Nephron (organoid): ENCODE measurements around the gene PIGU.

ENCODE experiments used
- H3K27ac Mint-ChIP-seq, 3 experiments: 2 replicates each; pipeline ENCODE4 v1.8.0; 2020; ENCODE audit warnings: mixed read lengths in 3 of 3, mild to moderate bottlenecking in 2 of 3, moderate library complexity in 1 of 3
- H3K27me3 Mint-ChIP-seq: 2 replicates; pipeline ENCODE4 v1.8.0; 2021; ENCODE audit warnings: low read depth, mild to moderate bottlenecking, moderate library complexity, mixed read lengths
- H3K36me3 Mint-ChIP-seq: 2 replicates; pipeline ENCODE4 v1.8.0; 2020; ENCODE audit warnings: low read depth, mixed read lengths
- H3K4me1 Mint-ChIP-seq: 2 replicates; pipeline ENCODE4 v1.8.0; 2020; ENCODE audit warnings: mixed read lengths
- H3K4me3 Mint-ChIP-seq, 3 experiments: 2 replicates each; pipeline ENCODE4 v1.8.0; 2020; ENCODE audit warnings: mild to moderate bottlenecking in 3 of 3, mixed read lengths in 3 of 3, moderate library complexity in 2 of 3
- H3K9me3 Mint-ChIP-seq: 2 replicates; pipeline ENCODE4 v1.8.0; 2020; ENCODE audit warnings: mixed read lengths
- TF ChIP-seq, protein P1 (sequence below), 3 experiments: fragments of 200-600 bp; sonication (generic); IDR thresholded peaks; one replicate each; pipeline ENCODE4 v1.5.0; 2021; ENCODE audit warnings: antibody characterized with exemption in 3 of 3; ENCODE audit not compliant: unreplicated experiment in 3 of 3

The PIGU gene

GRCh38 chr20:34585019-34585418, 91.9 kb downstream of the PIGU start:
- no peaks in the 10 kb centered on the region for H3K4me1 Mint-ChIP-seq
- TF ChIP-seq, protein P1, sequence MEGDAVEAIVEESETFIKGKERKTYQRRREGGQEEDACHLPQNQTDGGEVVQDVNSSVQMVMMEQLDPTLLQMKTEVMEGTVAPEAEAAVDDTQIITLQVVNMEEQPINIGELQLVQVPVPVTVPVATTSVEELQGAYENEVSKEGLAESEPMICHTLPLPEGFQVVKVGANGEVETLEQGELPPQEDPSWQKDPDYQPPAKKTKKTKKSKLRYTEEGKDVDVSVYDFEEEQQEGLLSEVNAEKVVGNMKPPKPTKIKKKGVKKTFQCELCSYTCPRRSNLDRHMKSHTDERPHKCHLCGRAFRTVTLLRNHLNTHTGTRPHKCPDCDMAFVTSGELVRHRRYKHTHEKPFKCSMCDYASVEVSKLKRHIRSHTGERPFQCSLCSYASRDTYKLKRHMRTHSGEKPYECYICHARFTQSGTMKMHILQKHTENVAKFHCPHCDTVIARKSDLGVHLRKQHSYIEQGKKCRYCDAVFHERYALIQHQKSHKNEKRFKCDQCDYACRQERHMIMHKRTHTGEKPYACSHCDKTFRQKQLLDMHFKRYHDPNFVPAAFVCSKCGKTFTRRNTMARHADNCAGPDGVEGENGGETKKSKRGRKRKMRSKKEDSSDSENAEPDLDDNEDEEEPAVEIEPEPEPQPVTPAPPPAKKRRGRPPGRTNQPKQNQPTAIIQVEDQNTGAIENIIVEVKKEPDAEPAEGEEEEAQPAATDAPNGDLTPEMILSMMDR (IDR thresholded peaks at IDR 0.05; ENCODE audit: unreplicated experiment in 3 of 3): no peak
- H3K4me3 Mint-ChIP-seq: no peak overlapping the region
- H3K27ac Mint-ChIP-seq: no peak overlapping the region
- no peaks in the 10 kb centered on the region for H3K27me3 Mint-ChIP-seq
- peaks cover 18% of the 10 kb centered on the region for H3K36me3 Mint-ChIP-seq
- no peaks in the 10 kb centered on the region for H3K9me3 Mint-ChIP-seq

DNA sequence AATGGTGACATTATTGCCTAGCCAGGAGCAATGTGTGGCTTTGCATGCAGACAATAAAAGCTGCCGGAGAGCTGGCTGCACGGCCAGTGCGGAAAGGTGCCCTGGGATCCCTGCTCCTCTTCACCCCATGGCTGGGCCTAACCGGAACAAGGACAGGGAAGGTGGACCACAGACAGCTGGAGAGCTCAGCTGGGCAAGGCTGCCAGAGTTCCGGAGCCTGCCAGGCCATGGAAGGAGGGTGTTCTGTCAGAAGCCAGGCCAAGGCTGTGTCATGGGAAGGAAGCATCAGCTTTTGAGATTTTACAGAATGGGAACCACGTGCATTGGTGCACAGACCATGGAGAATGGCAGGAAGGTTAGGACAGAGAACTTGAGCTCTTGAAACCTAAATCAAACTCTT, 93.3 kb downstream of the PIGU start:
- Mint-ChIP-seq H3K27me3 (no peaks in the 10 kb centered on the region), H3K4me1 (no peaks in the 10 kb centered on the region), H3K36me3 (peaks cover 16% of the 10 kb centered on the region), H3K4me3 (no peak overlapping the region), H3K9me3 (no peaks in the 10 kb centered on the region), H3K27ac (no peak overlapping the region)
- TF ChIP-seq, protein P1 (IDR thresholded peaks at IDR 0.05; ENCODE audit: unreplicated experiment in 3 of 3): no peak

GRCh38 chr20:34582911-34583310, 94.0 kb downstream of the PIGU start:
- TF ChIP-seq, protein P1 (IDR thresholded peaks at IDR 0.05; ENCODE audit: unreplicated experiment in 3 of 3): no peak
- H3K36me3 Mint-ChIP-seq: peaks cover 19% of the 10 kb centered on the region
- no peak overlapping the region for H3K27ac Mint-ChIP-seq
- no peaks in the 10 kb centered on the region for H3K9me3 Mint-ChIP-seq
- H3K4me1 Mint-ChIP-seq: no peaks in the 10 kb centered on the region
- H3K27me3 Mint-ChIP-seq: no peaks in the 10 kb centered on the region
- no peak overlapping the region for H3K4me3 Mint-ChIP-seq

DNA sequence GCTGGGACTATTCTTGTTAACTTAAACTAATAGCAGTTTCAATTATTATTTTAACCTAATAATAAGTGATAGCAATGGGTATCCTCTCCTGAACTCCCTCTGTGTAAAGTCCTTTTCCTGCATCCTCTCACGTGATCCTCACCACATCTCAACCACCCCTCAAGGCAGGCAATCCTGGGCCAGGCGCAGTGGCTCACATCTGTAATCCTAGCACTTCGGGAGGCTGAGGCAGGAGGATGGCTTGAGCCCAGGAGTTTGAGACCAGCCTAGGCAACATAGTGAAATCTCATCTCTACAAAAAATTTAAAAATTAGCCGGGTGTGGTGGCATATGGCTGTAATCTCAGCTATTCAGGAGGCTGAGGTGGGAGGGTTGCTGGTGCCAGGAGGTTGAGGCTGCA, 94.7 kb downstream of the PIGU start:
- Mint-ChIP-seq H3K27ac (peak overlapping the region; percentile 65 to 83 (median 68)), H3K36me3 (peaks cover 12% of the 10 kb centered on the region)

DNA sequence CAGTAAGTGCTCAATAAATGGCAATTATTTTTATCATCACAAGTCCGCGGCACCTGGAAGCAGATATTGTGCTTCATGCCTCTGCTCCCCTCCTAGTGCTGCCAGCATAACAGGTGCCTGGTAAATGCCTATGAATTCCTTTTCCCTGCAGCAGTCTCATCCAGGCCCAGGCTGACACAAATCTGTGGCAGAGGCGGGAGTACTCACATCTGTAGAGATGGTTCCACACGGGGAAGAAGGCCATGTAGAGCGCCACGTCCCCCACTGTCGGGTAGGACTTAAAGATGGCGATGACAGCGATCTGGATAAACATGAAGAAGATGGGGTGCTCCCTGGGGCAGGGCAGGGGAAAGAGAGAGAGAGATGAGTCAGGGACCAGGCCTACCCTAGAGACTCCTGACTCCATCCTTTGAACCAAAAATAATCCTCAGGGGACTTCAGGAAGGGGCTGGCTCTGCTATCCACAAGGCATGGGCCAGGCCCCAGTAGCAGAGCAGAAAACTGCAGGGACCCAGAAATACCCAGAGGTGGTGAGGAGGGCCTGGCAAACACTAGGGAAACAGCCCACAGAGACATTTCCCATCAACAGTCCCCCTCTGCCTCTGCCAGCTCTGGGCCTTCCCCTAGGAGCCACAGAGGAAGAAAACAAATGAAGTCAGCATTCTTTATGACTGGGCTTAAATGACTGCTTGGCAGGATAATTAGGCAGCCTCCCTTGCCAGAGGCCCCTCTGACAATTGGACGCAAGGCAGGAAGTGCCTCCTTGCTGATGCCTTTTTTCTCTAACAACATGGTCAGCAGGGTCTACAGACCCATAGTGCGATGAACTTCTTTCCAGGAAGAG, 95.3 kb downstream of the PIGU start:
- H3K4me3 Mint-ChIP-seq: no peak overlapping the region
- no peaks in the 10 kb centered on the region for H3K27me3 Mint-ChIP-seq
- H3K9me3 Mint-ChIP-seq: no peaks in the 10 kb centered on the region
- peak overlapping the region; percentile 65 to 83 (median 68) for H3K27ac Mint-ChIP-seq
- no peaks in the 10 kb centered on the region for H3K4me1 Mint-ChIP-seq
- TF ChIP-seq, protein P1 (IDR thresholded peaks at IDR 0.05; ENCODE audit: unreplicated experiment in 3 of 3): no peak
- H3K36me3 Mint-ChIP-seq: peaks cover 11% of the 10 kb centered on the region

More for the DNA sequence above, 94.7 kb downstream of the PIGU start:
- Mint-ChIP-seq H3K27me3 (no peaks in the 10 kb centered on the region), H3K4me3 (no peak overlapping the region), H3K9me3 (no peaks in the 10 kb centered on the region), H3K4me1 (no peaks in the 10 kb centered on the region)
- TF ChIP-seq, protein P1 (IDR thresholded peaks at IDR 0.05; ENCODE audit: unreplicated experiment in 3 of 3): no peak
